K562 (cell line): Measurements from ENCODE around the gene MANF. TPM values are rescaled to one million over a fixed set of nuclear protein-coding genes. Genes with fewer than 3 reads are reported as not detected.

Experiments
- ARID2 ChIP-seq: fragments of 450-650 bp; IDR thresholded peaks from 2 replicates; pipeline ENCODE4 v1.6.1; 2017; ENCODE audit warnings: antibody characterized with exemption, mild to moderate bottlenecking
- HEY1 ChIP-seq: fragments of 250-450 bp; sonication (Bioruptor Pico); IDR thresholded peaks from 2 replicates; pipeline ENCODE4 v1.5.0; 2020; ENCODE audit warnings: mild to moderate bottlenecking, moderate library complexity, borderline replicate concordance
- MTA3 ChIP-seq: fragments of 450-650 bp; formaldehyde crosslinking; IDR thresholded peaks from 2 replicates; pipeline ENCODE4 v1.6.1; 2017; ENCODE audit warnings: mild to moderate bottlenecking, borderline replicate concordance
- RNF2 ChIP-seq: sonication (generic); IDR thresholded peaks from 2 replicates; pipeline ENCODE4 v1.6.1; 2016
- SPI1 ChIP-seq: IDR thresholded peaks from 2 replicates; pipeline ENCODE4 v1.6.1; 2011; ENCODE audit warnings: low read depth, low read length, control low read depth, borderline replicate concordance
- XRCC4 ChIP-seq: IDR thresholded peaks from one replicate; pipeline ENCODE4 v1.6.1; 2011; ENCODE audit not compliant: insufficient read depth, insufficient read length; ENCODE audit errors: extremely low read depth
- ZKSCAN1 ChIP-seq: fragments of 150-350 bp; IDR thresholded peaks from 2 replicates; pipeline ENCODE4 v1.6.1; 2016; ENCODE audit warnings: low read depth, low read length
- ZNF239 ChIP-seq: fragments of 250-450 bp; sonication (Bioruptor Pico); IDR thresholded peaks from 2 replicates; pipeline ENCODE4 v1.4.0; 2020; ENCODE audit warnings: mild to moderate bottlenecking
- polyA plus RNA-seq, 8 experiments: library from polyadenylated mRNA; depleted of rRNA in 4 of 8; stranded (reverse) in 5 of 8; unstranded in 3 of 8; fragments of >200 nt; fragmentation: Nextera tagmentation in 2 of 8; fragmentation: Illumina TruSeq in 1 of 8; extraction: Ambion mirVana in 2 of 8; extraction: Trizol in 1 of 8; gene quantifications; 2 replicates each; pipeline versions ENCODE4 v1.2.1 to v1.2.3, GENCODE V29; 2011 to 2014; ENCODE audit warnings: inconsistent platforms in 1 of 8, missing spikeins in 1 of 8
- total RNA-seq, 7 experiments: library from RNA; depleted of rRNA in 6 of 7; stranded (reverse); fragments of >200 nt in 6 of 7; fragmentation: Illumina TruSeq in 2 of 7; extraction: Trizol in 2 of 7; gene quantifications; 2 replicates each; pipeline versions ENCODE4 v1.2.1 to v1.2.3, GENCODE V29; 2011 to 2021; ENCODE audit warnings: low replicate concordance in 1 of 7
- TF ChIP-seq, protein P1 (sequence below): fragments of 250-450 bp; sonication (Bioruptor Pico); IDR thresholded peaks from 2 replicates; pipeline ENCODE4 v1.8.0; 2021; ENCODE audit warnings: moderate library complexity, mild to moderate bottlenecking, inconsistent platforms
- TF ChIP-seq, protein P2 (sequence below): fragments of 450-650 bp; IDR thresholded peaks from 2 replicates; pipeline ENCODE4 v1.6.1; 2016; ENCODE audit warnings: mild to moderate bottlenecking, moderate library complexity
- TF ChIP-seq, protein P3 (sequence below), 2 experiments: IDR thresholded peaks; 2 replicates each; pipeline ENCODE4 v1.6.1; 2011; ENCODE audit warnings: borderline replicate concordance in 1 of 2, control low read depth in 1 of 2, low read depth in 1 of 2, low read length in 1 of 2, mild to moderate bottlenecking in 1 of 2, mixed read lengths in 1 of 2, moderate library complexity in 1 of 2; ENCODE audit not compliant: insufficient read depth in 1 of 2, insufficient read length in 1 of 2, poor library complexity in 1 of 2, severe bottlenecking in 1 of 2; ENCODE audit errors: extremely low read depth in 1 of 2
- TF ChIP-seq, protein P4 (sequence below): sonication (generic); formaldehyde crosslinking; IDR thresholded peaks from 2 replicates; pipeline ENCODE4 v1.8.1; 2023; ENCODE audit warnings: mild to moderate bottlenecking, missing genetic modification reagents

Gene MANF
- total and polyA plus RNA-seq, 9 of the 15 experiments (the other 6 are each of a cell fraction or from before 2014, with no cell fraction given), result 6.5 to 52.7 (median 42.3) TPM

DNA sequence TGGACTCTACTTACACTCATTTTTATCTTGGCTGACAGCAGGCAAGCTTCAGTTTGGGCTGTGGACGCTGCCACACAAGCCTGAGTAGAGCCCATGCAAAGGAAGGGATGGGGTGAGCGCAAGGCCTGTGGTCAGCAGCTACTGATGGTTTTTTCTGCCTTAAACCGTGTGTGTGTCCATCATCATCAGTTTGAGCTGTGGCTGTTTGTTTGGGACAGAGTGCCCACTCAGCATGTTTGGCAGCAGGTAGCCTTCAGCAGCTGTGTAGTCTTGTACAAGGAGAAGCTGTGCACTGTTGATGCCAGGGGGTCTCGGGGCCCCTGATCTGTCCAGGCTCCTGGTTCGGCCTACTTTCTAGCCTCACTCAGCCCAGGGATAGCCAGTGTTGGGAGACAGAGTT lies 9.4 kb downstream of the MANF start (continued):
- TF ChIP-seq, protein P1, sequence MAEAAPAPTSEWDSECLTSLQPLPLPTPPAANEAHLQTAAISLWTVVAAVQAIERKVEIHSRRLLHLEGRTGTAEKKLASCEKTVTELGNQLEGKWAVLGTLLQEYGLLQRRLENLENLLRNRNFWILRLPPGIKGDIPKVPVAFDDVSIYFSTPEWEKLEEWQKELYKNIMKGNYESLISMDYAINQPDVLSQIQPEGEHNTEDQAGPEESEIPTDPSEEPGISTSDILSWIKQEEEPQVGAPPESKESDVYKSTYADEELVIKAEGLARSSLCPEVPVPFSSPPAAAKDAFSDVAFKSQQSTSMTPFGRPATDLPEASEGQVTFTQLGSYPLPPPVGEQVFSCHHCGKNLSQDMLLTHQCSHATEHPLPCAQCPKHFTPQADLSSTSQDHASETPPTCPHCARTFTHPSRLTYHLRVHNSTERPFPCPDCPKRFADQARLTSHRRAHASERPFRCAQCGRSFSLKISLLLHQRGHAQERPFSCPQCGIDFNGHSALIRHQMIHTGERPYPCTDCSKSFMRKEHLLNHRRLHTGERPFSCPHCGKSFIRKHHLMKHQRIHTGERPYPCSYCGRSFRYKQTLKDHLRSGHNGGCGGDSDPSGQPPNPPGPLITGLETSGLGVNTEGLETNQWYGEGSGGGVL (CRISPR knock-in tag), result no peak
- TF ChIP-seq ZNF239 (CRISPR knock-in tag), result no peak
- TF ChIP-seq XRCC4, result no peak
- TF ChIP-seq, protein P2, sequence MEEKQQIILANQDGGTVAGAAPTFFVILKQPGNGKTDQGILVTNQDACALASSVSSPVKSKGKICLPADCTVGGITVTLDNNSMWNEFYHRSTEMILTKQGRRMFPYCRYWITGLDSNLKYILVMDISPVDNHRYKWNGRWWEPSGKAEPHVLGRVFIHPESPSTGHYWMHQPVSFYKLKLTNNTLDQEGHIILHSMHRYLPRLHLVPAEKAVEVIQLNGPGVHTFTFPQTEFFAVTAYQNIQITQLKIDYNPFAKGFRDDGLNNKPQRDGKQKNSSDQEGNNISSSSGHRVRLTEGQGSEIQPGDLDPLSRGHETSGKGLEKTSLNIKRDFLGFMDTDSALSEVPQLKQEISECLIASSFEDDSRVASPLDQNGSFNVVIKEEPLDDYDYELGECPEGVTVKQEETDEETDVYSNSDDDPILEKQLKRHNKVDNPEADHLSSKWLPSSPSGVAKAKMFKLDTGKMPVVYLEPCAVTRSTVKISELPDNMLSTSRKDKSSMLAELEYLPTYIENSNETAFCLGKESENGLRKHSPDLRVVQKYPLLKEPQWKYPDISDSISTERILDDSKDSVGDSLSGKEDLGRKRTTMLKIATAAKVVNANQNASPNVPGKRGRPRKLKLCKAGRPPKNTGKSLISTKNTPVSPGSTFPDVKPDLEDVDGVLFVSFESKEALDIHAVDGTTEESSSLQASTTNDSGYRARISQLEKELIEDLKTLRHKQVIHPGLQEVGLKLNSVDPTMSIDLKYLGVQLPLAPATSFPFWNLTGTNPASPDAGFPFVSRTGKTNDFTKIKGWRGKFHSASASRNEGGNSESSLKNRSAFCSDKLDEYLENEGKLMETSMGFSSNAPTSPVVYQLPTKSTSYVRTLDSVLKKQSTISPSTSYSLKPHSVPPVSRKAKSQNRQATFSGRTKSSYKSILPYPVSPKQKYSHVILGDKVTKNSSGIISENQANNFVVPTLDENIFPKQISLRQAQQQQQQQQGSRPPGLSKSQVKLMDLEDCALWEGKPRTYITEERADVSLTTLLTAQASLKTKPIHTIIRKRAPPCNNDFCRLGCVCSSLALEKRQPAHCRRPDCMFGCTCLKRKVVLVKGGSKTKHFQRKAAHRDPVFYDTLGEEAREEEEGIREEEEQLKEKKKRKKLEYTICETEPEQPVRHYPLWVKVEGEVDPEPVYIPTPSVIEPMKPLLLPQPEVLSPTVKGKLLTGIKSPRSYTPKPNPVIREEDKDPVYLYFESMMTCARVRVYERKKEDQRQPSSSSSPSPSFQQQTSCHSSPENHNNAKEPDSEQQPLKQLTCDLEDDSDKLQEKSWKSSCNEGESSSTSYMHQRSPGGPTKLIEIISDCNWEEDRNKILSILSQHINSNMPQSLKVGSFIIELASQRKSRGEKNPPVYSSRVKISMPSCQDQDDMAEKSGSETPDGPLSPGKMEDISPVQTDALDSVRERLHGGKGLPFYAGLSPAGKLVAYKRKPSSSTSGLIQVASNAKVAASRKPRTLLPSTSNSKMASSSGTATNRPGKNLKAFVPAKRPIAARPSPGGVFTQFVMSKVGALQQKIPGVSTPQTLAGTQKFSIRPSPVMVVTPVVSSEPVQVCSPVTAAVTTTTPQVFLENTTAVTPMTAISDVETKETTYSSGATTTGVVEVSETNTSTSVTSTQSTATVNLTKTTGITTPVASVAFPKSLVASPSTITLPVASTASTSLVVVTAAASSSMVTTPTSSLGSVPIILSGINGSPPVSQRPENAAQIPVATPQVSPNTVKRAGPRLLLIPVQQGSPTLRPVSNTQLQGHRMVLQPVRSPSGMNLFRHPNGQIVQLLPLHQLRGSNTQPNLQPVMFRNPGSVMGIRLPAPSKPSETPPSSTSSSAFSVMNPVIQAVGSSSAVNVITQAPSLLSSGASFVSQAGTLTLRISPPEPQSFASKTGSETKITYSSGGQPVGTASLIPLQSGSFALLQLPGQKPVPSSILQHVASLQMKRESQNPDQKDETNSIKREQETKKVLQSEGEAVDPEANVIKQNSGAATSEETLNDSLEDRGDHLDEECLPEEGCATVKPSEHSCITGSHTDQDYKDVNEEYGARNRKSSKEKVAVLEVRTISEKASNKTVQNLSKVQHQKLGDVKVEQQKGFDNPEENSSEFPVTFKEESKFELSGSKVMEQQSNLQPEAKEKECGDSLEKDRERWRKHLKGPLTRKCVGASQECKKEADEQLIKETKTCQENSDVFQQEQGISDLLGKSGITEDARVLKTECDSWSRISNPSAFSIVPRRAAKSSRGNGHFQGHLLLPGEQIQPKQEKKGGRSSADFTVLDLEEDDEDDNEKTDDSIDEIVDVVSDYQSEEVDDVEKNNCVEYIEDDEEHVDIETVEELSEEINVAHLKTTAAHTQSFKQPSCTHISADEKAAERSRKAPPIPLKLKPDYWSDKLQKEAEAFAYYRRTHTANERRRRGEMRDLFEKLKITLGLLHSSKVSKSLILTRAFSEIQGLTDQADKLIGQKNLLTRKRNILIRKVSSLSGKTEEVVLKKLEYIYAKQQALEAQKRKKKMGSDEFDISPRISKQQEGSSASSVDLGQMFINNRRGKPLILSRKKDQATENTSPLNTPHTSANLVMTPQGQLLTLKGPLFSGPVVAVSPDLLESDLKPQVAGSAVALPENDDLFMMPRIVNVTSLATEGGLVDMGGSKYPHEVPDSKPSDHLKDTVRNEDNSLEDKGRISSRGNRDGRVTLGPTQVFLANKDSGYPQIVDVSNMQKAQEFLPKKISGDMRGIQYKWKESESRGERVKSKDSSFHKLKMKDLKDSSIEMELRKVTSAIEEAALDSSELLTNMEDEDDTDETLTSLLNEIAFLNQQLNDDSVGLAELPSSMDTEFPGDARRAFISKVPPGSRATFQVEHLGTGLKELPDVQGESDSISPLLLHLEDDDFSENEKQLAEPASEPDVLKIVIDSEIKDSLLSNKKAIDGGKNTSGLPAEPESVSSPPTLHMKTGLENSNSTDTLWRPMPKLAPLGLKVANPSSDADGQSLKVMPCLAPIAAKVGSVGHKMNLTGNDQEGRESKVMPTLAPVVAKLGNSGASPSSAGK, result no peak
- TF ChIP-seq, protein P3, sequence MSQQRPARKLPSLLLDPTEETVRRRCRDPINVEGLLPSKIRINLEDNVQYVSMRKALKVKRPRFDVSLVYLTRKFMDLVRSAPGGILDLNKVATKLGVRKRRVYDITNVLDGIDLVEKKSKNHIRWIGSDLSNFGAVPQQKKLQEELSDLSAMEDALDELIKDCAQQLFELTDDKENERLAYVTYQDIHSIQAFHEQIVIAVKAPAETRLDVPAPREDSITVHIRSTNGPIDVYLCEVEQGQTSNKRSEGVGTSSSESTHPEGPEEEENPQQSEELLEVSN (IDR thresholded peaks at IDR 0.05; ENCODE audit: borderline replicate concordance in 1 of 2, extremely low read depth in 1 of 2, insufficient read depth in 1 of 2, insufficient read length in 1 of 2, low read depth in 1 of 2, low read length in 1 of 2, poor library complexity in 1 of 2, severe bottlenecking in 1 of 2), result no peak
- TF ChIP-seq, protein P4, sequence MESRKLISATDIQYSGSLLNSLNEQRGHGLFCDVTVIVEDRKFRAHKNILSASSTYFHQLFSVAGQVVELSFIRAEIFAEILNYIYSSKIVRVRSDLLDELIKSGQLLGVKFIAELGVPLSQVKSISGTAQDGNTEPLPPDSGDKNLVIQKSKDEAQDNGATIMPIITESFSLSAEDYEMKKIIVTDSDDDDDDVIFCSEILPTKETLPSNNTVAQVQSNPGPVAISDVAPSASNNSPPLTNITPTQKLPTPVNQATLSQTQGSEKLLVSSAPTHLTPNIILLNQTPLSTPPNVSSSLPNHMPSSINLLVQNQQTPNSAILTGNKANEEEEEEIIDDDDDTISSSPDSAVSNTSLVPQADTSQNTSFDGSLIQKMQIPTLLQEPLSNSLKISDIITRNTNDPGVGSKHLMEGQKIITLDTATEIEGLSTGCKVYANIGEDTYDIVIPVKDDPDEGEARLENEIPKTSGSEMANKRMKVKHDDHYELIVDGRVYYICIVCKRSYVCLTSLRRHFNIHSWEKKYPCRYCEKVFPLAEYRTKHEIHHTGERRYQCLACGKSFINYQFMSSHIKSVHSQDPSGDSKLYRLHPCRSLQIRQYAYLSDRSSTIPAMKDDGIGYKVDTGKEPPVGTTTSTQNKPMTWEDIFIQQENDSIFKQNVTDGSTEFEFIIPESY (CRISPR knock-in tag), result no peak
- no peak for TF ChIP-seq RNF2
- TF ChIP-seq HEY1 (CRISPR knock-in tag), result no peak
- TF ChIP-seq ARID2, result no peak
- TF ChIP-seq ZKSCAN1, result no peak
- TF ChIP-seq MTA3, result no peak
- TF ChIP-seq SPI1, result no peak
